Stimulated activated CD8-positive, alpha-beta memory T cell treated with anti-CD3 and anti-CD28 coated beads, Interleukin-4, amount 100 ng/mL, for 1 hour (primary cell): Measurements from ENCODE around the gene FCER2.
"Not testable (repeated sequence)": the region's sequence is repeated elsewhere in the genome, so short reads cannot be mapped to it uniquely, and the experiment has no call there.

ENCODE experiments used
- DNase-seq, 2 donors: peaks; one replicate each; pipeline ENCODE4 v3.0.0-alpha.2; 2020; ENCODE audit warnings: low read depth in 2 of 2, low spot score in 1 of 2

The FCER2 gene

GRCh38 chr19:7652061-7652641, 49.8 kb downstream of the FCER2 start:
- peak; percentile 75 to 76 for DNase-seq

- no peak for DNase-seq
Observed at GRCh38 chr19:7650148-7650547, 51.8 kb downstream of the FCER2 start.

GRCh38 chr19:7648265-7649014, 53.5 kb downstream of the FCER2 start:
- DNase-seq, result no peak

GRCh38 chr19:7647156-7647555, 54.8 kb downstream of the FCER2 start:
- no peak for DNase-seq

GRCh38 chr19:7646426-7646700, 55.6 kb downstream of the FCER2 start:
- no peak for DNase-seq

- DNase-seq, result no peak
Observed at GRCh38 chr19:7645656-7646425, 56.1 kb downstream of the FCER2 start.

- DNase-seq, result no peak
Observed at GRCh38 chr19:7645163-7645562, 56.8 kb downstream of the FCER2 start.

GRCh38 chr19:7644550-7644877, 57.4 kb downstream of the FCER2 start:
- DNase-seq, result no peak

- not testable (repeated sequence) for DNase-seq
Observed at GRCh38 chr19:7643629-7644549, 58.0 kb downstream of the FCER2 start.

GRCh38 chr19:7643031-7643415, 58.9 kb downstream of the FCER2 start:
- DNase-seq, result no peak

- DNase-seq, result no peak
Observed at GRCh38 chr19:7642295-7643030, 59.5 kb downstream of the FCER2 start.

GRCh38 chr19:7641290-7642276, 60.3 kb downstream of the FCER2 start:
- no peak for DNase-seq

- no peak for DNase-seq
Observed at GRCh38 chr19:7640803-7641202, 61.1 kb downstream of the FCER2 start.

GRCh38 chr19:7639863-7640348, 62.0 kb downstream of the FCER2 start:
- no peak for DNase-seq

GRCh38 chr19:7638802-7639465, 63.0 kb downstream of the FCER2 start:
- no peak for DNase-seq
